HEK293T (cell line): ENCODE results near the gene TEAD1.

ENCODE experiments used
- FOXM1 ChIP-seq: fragments of 450-650 bp; IDR thresholded peaks from 2 replicates; pipeline ENCODE4 v1.6.1; 2017; ENCODE audit warnings: mild to moderate bottlenecking, borderline replicate concordance
- TARDBP ChIP-seq: fragments of 450-650 bp; IDR thresholded peaks from 2 replicates; pipeline ENCODE4 v1.6.1; 2016

DNA sequence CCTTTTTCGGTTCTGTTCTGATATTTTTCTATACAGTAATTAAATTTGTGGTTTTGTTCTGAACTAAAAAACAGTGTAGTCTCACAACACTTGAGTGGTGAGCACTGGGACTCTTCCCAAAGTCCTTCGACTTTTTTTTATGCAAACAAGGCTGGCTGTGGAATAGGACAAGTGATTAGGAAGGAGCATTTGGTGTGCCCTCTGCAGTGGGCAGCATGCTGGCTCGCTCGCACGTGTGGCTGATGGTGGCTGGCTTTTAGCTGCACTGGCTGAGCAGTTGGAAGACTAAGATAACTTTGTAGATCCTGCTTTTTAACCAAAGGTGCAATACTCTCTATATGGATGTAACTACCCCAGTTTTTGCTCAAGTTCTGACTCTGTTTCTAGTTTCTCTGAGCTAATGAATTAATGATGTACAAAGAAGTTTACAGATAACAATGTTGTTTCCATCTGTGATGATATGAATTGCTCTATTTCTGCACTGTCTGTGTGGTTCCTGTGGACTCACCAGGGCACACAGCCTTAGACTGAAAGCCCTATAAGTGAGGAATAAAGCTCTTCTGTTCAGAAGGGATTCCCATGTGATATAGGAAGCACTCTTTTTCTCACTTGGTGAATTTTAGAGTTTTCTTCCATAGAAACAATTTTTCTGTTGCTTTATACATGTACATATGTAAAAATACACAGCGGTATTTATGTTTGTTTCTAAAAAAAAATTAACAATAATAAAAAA, 191.8 kb downstream of the TEAD1 start:
- TF ChIP-seq FOXM1, result no peak
- no peak for TF ChIP-seq TARDBP
